Measurements from ENCODE around the gene ACSL1. TPM values are rescaled to one million over a fixed set of nuclear protein-coding genes. Genes with fewer than 3 reads are reported as not detected.
"Not testable (repeated sequence)": the region's sequence is repeated elsewhere in the genome, so short reads cannot be mapped to it uniquely, and the experiment has no call there.

ACSL1 gene
- total RNA-seq, 2 experiments from 2014 or later: 24.5 to 25.8 TPM

DNA sequence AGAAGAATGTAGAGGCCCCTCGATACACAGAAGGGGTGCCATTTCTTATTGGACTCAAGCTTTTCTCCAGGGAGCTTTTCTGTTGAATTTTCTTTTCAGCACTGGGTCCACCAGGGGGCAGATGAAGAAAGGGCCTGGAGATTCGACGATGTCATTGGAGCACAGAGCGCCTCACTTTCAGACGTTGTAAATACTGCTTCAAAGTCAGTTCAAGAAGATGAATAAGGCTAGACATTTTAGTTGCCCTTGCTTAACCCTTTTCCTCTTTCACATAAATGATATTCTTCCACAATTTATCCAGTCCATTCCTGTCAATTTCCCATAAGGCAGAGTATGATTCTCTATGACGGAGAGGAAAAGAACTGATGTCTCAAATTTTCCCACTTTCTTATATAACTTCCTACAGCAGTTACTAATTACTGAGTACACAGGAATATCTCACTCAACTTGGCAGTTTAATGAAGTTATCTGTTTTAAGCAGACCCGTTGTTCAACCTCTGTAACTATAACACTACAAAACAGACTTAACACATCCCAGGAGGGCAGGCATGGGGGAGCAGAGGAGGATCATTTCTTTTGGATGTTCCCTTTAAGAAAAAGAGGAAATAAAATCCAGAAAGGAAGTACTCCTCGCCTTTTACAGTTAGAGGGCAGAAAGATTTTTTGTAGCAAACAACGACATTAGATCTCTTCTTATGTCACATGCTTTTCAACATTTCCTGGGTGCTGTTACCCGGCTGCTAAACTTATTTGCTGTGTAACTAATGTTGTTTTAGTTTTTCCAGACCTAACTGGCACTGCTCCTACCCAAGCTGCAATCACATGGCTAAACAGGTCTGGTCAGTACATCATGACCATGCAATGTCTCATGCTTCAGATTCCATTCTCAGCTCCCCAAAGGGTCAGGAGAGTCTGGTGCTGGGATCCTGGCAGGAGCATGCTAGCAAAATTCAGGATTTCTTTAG lies 79.7 kb downstream of the ACSL1 start:
- CTCF ChIA-PET: interaction anchor here (0.6 to 1.6 kb wide), 6 partner anchors 14 to 262 kb away, joined by 3 to 5 read pairs (median 3); no protein-coding TSS in a partner anchor

GRCh38 chr4:184744236-184744635 lies 81.5 kb downstream of the ACSL1 start:
- CTCF ChIA-PET: interaction anchor here (1.2 kb wide), 1 partner anchor 391 kb away, joined by 3 read pairs; no protein-coding TSS in a partner anchor
- POLR2A ChIA-PET: no interaction called here

More for the DNA sequence above, 79.7 kb downstream of the ACSL1 start:
- POLR2A ChIA-PET: interaction anchor here (0.5 to 0.6 kb wide), 2 partner anchors 79 to 158 kb away, joined by 3 to 5 read pairs; no protein-coding TSS in a partner anchor

GRCh38 chr4:184743650-184744049 lies 82.1 kb downstream of the ACSL1 start:
- ChIA-PET CTCF (interaction anchor here (1.2 kb wide), 1 partner anchor 391 kb away, joined by 3 read pairs; no protein-coding TSS in a partner anchor), POLR2A (no interaction called here)

DNA sequence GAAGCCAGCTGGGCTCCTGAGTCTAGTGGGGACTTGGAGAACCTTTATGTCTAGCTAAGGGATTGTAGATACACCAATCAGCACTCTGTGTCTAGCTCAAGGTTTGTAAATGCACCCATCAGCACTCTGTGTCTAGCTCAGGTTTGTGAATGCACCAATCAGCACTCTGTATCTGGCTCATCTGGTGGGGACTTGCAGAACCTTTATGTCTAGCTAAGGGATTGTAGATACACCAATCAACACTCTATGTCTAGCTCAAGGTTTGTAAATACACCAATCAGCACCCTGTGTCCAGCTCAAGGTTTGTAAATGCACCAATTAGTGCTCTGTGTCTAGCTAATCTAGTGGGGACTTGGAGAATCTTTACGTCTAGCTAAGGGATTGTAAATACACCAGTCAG lies 84.1 kb downstream of the ACSL1 start:
- POLR2A ChIA-PET: not testable (repeated sequence)

DNA sequence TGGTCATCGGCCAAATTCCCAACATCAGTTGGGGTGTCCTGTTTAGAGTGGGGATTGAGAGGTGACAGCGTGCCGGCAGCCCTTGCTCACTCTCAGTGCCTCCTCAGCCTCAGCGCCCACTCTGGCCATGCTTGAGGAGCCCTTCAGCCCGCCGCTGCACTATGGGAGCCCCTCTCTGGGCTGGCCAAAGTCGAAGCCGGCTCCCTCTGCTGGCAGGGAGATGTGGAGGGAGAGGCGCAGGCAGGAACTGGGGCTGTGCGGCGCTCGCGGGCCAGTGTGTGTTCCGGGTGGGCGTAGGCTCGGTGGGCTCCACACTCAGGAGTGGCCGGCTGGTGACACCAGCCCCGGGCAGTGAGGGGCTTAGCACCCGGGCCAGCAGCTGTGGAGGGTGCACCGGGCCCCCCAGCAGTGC lies 84.8 kb downstream of the ACSL1 start:
- CTCF ChIA-PET: no interaction called here
- POLR2A ChIA-PET: no interaction called here

More for the DNA sequence above, 84.1 kb downstream of the ACSL1 start:
- CTCF ChIA-PET: not testable (repeated sequence)

- POLR2A ChIA-PET, CTCF ChIA-PET: not testable (repeated sequence)
Measured at GRCh38 chr4:184739575-184739974, 86.2 kb downstream of the ACSL1 start.

GRCh38 chr4:184734758-184735157 lies 91.0 kb downstream of the ACSL1 start:
- ChIA-PET CTCF (interaction anchor here (0.8 to 1.4 kb wide), 2 partner anchors 84 to 85 kb away, joined by 3 to 4 read pairs; partner anchors contain the start of genes CASP3 and PRIMPOL), POLR2A (interaction anchor here (0.8 to 1.8 kb wide), 6 partner anchors 28 to 470 kb away, joined by 5 to 16 read pairs (median 6); partner anchors contain the start of genes CASP3 and PRIMPOL)

DNA sequence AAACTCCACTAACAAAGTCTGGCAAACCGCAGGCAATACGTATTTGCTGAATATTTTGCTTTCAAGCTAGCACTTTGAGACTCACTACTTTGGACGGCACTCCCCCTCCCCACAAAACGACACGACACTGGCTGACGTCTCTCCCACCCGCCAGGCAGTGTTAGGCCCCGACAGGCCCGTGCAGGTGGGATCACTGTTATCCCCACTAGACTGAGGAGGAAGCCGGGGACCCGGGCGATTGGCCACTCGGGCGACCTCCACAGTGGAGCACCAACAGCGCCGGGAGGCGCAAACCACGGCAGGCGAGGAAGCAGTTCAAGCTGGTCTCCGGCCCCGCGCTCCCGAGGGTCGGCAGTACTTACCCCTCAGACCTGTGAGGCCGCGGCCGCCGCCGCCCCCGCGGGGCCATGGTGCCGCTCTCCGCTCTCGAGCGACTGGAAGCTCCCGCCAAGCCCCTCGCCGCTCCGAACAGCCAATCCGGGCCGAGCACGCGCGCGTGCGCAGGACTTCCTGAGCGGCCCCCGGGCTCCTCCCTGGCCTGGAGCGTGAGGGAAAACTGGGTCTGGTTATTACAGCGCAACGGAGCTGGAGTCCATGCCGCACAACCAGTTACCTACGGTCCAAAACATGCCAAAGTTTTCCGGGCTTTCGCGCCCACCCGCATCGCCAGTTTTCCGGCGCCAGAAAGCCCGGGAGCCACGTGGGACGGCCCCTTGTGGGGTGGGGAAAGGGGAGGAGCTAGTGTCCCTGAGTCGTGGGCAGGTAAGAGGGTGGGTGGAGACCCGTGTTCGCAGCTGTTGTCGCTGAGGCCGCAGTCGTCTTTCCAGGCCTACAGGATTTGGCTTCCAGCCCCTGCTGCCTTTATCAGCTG lies 91.9 kb downstream of the ACSL1 start, which contains the start of gene CENPU:
Gene CENPU, minus strand, starts transcription at position 443 of the 871 bp plus-strand sequence. Its CDS starts 34 bp downstream, at position 409.
- ChIA-PET POLR2A (interaction anchor here (0.6 to 1.8 kb wide), 11 partner anchors 12 to 470 kb away, joined by 3 to 16 read pairs (median 6); partner anchors contain the start of genes CASP3 and PRIMPOL), CTCF (interaction anchor here (0.8 to 1.4 kb wide), 4 partner anchors 84 to 231 kb away, joined by 3 to 4 read pairs (median 3); partner anchors contain the start of genes CASP3 and PRIMPOL)

DNA sequence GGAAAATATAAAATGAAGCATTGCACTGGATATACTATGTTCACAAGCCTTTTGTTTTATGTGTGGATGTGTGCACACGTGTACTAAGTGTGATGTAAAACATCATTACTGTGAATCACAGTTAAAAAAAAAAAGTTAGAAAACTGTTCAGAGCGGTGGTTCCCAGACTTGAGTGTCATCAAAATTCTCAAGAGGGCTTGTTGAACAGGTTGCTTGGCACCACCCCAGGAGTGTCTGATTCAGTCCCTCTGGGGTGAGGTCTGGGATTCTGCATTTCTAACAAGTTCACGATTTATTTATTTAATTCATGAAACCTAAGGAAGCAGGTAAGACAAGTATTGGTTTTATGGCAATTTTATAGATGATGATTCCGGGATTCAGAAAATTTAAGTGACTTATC lies 93.6 kb downstream of the ACSL1 start:
- ChIA-PET POLR2A (interaction anchor here (0.6 kb wide), 1 partner anchor 321 kb away, joined by 4 read pairs; no protein-coding TSS in a partner anchor), CTCF (interaction anchor here (0.7 kb wide), 2 partner anchors 8 to 468 kb away, joined by 3 to 6 read pairs; no protein-coding TSS in a partner anchor)

DNA sequence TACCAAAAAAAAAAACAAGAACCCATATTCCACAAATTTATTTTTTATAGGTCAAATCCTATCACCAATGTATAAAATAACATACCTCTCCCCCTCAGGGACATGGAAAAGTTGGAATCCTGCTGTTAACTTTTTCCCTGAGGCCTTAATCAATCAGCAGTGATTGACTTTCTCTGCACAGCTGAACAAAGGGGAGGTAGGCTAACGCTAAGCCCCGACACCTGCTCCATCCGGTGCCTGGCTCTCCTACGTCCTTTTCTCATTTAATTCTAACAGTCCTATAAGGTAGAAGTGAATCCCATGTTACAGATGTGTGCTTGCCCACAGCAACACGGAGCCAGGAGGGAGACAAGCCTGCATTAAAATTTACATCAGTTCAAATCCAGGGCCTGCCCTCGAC lies 94.7 kb downstream of the ACSL1 start:
- ChIA-PET CTCF (no interaction called here), POLR2A (no interaction called here)

- CTCF ChIA-PET: no interaction called here
Measured at GRCh38 chr4:184729946-184730345, 95.8 kb downstream of the ACSL1 start.

DNA sequence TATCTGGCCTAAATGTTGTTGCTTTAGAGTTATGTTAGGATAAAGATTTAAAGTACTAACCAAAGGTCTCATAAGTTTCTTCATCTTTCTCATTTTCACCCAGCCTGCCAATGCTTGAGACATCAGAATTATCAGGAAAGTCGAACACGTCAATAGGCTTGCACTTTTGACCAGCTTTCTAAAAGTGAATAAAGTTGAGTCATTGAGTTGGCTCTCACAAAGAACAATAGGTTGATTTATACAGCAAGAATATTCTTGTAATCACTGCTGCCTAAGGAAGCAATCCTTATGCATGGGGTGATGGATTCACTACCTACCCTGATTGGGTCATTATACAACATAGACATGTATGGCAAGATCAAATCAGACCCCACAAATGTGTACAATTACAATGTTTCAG lies 96.9 kb downstream of the ACSL1 start:
- CTCF ChIA-PET: no interaction called here
- POLR2A ChIA-PET: no interaction called here

More at GRCh38 chr4:184729946-184730345, 95.8 kb downstream of the ACSL1 start:
- POLR2A ChIA-PET: no interaction called here

- ChIA-PET CTCF (no interaction called here), POLR2A (no interaction called here)
Measured at GRCh38 chr4:184727430-184727829, 98.3 kb downstream of the ACSL1 start.

- POLR2A ChIA-PET: no interaction called here
- CTCF ChIA-PET: no interaction called here
Measured at GRCh38 chr4:184722798-184723197, 103.0 kb downstream of the ACSL1 start.

DNA sequence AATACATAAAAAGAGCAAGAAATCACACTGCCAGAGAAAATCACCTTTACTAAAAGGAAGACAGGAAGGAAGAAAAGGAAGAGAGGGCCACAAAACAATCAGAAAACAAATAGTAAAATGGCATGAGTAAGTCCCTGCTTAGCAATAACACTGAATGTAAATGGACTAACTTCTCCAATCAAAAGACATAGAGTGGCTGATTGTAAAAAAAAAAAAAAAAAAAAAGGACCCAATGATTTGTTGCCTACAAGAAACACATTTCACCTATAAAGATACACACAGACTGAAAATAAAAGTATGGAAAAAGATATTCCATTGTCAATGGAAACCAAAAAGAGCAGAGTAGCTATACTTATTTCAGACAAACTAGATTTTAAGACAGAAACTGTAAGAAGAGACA lies 104.5 kb downstream of the ACSL1 start:
- POLR2A ChIA-PET: interaction anchor here (1.1 kb wide), 1 partner anchor 12 kb away, joined by 3 read pairs; the partner anchor contains the start of gene CENPU
- CTCF ChIA-PET: interaction anchor here (0.7 kb wide), 1 partner anchor 27 kb away, joined by 3 read pairs; no protein-coding TSS in a partner anchor

DNA sequence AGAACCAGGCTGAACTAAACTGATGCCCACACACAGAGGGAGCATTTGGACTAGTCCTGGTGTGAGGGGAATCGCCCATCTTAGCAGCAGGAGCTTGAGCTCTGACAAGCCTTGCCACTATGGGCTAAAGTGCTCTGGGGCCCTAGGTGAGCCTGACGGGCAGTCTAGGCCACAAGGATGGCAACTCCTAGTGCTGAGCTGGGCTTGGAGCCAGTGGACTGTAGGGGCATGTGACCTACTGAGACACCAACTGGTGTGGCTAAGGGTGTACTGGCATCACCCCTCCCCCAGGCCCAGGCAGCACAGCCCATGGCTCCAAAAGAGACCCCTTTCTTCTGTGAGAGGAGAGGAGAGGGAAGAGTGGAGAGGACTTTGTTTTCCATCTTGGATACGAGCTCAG lies 106.4 kb downstream of the ACSL1 start:
- ChIA-PET CTCF (no interaction called here), POLR2A (no interaction called here)

- ChIA-PET POLR2A (no interaction called here), CTCF (interaction anchor here (0.6 to 1.0 kb wide), 2 partner anchors 9 to 464 kb away, joined by 3 read pairs; no protein-coding TSS in a partner anchor)
Measured at GRCh38 chr4:184715526-184715925, 110.2 kb downstream of the ACSL1 start.

DNA sequence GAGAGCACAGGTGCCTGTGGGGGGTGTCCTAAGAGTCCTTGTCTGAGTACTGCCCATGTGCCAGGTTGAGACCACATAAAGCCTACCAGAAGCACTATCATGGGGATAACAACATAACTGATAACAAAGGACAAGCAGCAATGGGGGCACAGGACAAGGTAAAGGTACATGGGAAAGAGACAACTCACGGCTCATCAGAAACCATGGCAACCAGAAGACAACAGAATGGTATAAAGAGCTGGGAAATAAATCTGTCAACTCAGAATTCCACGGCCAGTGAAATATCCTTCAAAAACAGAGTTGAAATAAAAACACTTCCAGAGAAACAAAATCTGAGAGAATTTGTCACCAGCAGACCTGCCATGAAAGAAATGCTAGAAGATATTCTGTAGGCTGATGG lies 111.9 kb downstream of the ACSL1 start:
- CTCF ChIA-PET: interaction anchor here (0.6 kb wide), 1 partner anchor 747 kb away, joined by 3 read pairs; no protein-coding TSS in a partner anchor

GRCh38 chr4:184712322-184712721 lies 113.4 kb downstream of the ACSL1 start:
- ChIA-PET CTCF (no interaction called here), POLR2A (no interaction called here)

More for the DNA sequence above, 111.9 kb downstream of the ACSL1 start:
- POLR2A ChIA-PET: no interaction called here

Measured in activated CD8-positive, alpha-beta memory T cell treated with anti-CD3 and anti-CD28 coated beads for 36 hours (primary cell).